GM12878 (cell line): ENCODE measurements around the gene NIPAL1. TPM values are rescaled to one million over a fixed set of nuclear protein-coding genes. Genes with fewer than 3 reads are reported as not detected.
A peak's percentile ranks its signal among the peaks of the same experiment; 100 is the strongest.

ENCODE experiments used
- ATAC-seq: fragments of 200-7000 bp; cut with Tn5 transposase; 3 replicates; pipeline ENCODE4 v1.9.1; 2020; ENCODE audit warnings: mild to moderate bottlenecking, moderate library complexity
- BruUV-seq: library from RNA; stranded (reverse); fragments of 400-500 nt; replicated peaks from 2 replicates; lab custom pipeline; 2021; lab: Mats Ljungman, UMichigan
- CTCF ChIA-PET: fragments of 300-600 bp; sonication (Branson Sonifier 250); formaldehyde crosslinking; extraction: SDS; loops from one replicate; lab custom pipeline; 2021; ENCODE audit warnings: inconsistent platforms; lab: Yijun Ruan, JAX
- POLR2A ChIA-PET: fragments of 350-600 bp; formaldehyde crosslinking; extraction: SDS; loops from one replicate; lab custom pipeline; 2021; ENCODE audit warnings: inconsistent platforms; lab: Charles Lee
- RAD21 ChIA-PET: fragments of 300-600 bp; sonication (Branson Sonifier 250); formaldehyde crosslinking; loops from one replicate; lab custom pipeline; 2023; ENCODE audit warnings: antibody characterized with exemption; ENCODE audit not compliant: unreplicated experiment; lab: Charles Lee
- SMC1A ChIA-PET: fragments of 300-600 bp; sonication (Branson Sonifier 250); formaldehyde crosslinking; loops from one replicate; lab custom pipeline; 2023; ENCODE audit not compliant: unreplicated experiment, uncharacterized antibody; lab: Charles Lee
- DNase-seq: peaks from one replicate; pipeline ENCODE4 v3.0.0-alpha.2; 2011; ENCODE audit warnings: low read depth, low spot score
- FAIRE-seq: peaks from 3 replicates; lab custom pipeline; 2011; peaks lifted over from hg19 to GRCh38; lab: Jason Lieb, UNC
- H2AFZ ChIP-seq: 2 replicates; pipeline ENCODE4 v1.6.0; 2011; ENCODE audit warnings: low read depth, low read length, control low read depth; ENCODE audit not compliant: control insufficient read depth
- H3K27ac ChIP-seq: 2 replicates; pipeline ENCODE4 v1.5.1; 2011; ENCODE audit warnings: control low read depth; ENCODE audit not compliant: control insufficient read depth, insufficient read depth
- H3K27me3 ChIP-seq, 2 experiments: replicated peaks in 1 of 2; 2 replicates each; pipeline versions ENCODE4 v1.6.0 to v1.6.1; 2011; ENCODE audit warnings: low read length in 1 of 2; ENCODE audit not compliant: control insufficient read depth in 2 of 2, insufficient read depth in 2 of 2
- H3K36me3 ChIP-seq, 2 experiments: 2 replicates each; pipeline ENCODE4 v1.5.1; 2011; ENCODE audit warnings: low read length in 1 of 2; ENCODE audit not compliant: control insufficient read depth in 2 of 2, insufficient read depth in 2 of 2
- H3K4me1 ChIP-seq: 2 replicates; pipeline ENCODE4 v1.6.1; 2011; ENCODE audit warnings: mild to moderate bottlenecking, low read length, moderate library complexity, mixed read lengths; ENCODE audit not compliant: control insufficient read depth, insufficient read depth
- H3K4me2 ChIP-seq: 2 replicates; pipeline ENCODE4 v1.6.0; 2011; ENCODE audit warnings: control low read depth; ENCODE audit not compliant: control insufficient read depth, insufficient read depth
- H3K4me3 ChIP-seq: fragments of 200-600 bp; sonication (generic); 2 replicates; pipeline ENCODE4 v1.5.1; 2016
- H3K79me2 ChIP-seq: 2 replicates; pipeline ENCODE4 v1.6.0; 2011; ENCODE audit warnings: low read length; ENCODE audit not compliant: control insufficient read depth, insufficient read depth
- H3K9ac ChIP-seq: 2 replicates; pipeline ENCODE4 v1.8.0; 2011; ENCODE audit warnings: low read length, control low read depth, mixed read lengths; ENCODE audit not compliant: control insufficient read depth, insufficient read depth
- H3K9me3 ChIP-seq: replicated peaks from 3 replicates; pipeline ENCODE4 v1.5.1; 2011; ENCODE audit warnings: mild to moderate bottlenecking, low read length; ENCODE audit not compliant: control insufficient read depth, insufficient read depth
- H4K20me1 ChIP-seq: 2 replicates; pipeline ENCODE4 v1.6.0; 2011; ENCODE audit not compliant: control insufficient read depth, insufficient read depth
- ATF3 ChIP-seq: IDR thresholded peaks from 2 replicates; pipeline ENCODE4 v1.6.1; 2011; ENCODE audit warnings: low read depth, mild to moderate bottlenecking, low read length, moderate library complexity, borderline replicate concordance; ENCODE audit errors: extremely low read depth
- BHLHE40 ChIP-seq, 2 experiments: fragments of 450-650 bp in 1 of 2; IDR thresholded peaks; 2 replicates each; pipeline ENCODE4 v1.6.1; 2011 to 2017; ENCODE audit warnings: low read depth in 2 of 2, borderline replicate concordance in 1 of 2, improper control_type of control experiment in 1 of 2, low read length in 1 of 2, mild to moderate bottlenecking in 1 of 2
- BMI1 ChIP-seq: fragments of 450-650 bp; IDR thresholded peaks from 2 replicates; pipeline ENCODE4 v1.6.1; 2016; ENCODE audit warnings: mild to moderate bottlenecking, moderate library complexity, borderline replicate concordance
- CEBPB ChIP-seq, 2 experiments: fragments of 150-350 bp in 1 of 2; IDR thresholded peaks; 2 replicates each; pipeline ENCODE4 v1.6.1; 2012 to 2014; ENCODE audit warnings: low read depth in 2 of 2, low read length in 2 of 2, borderline replicate concordance in 1 of 2, inconsistent platforms in 1 of 2
- CREM ChIP-seq: IDR thresholded peaks from 2 replicates; pipeline ENCODE4 v1.6.1; 2014; ENCODE audit warnings: antibody characterized with exemption, low read depth
- FOXM1 ChIP-seq: IDR thresholded peaks from 2 replicates; pipeline ENCODE4 v1.6.1; 2012; ENCODE audit warnings: low read depth, mild to moderate bottlenecking, inconsistent platforms, low read length, moderate library complexity
- PKNOX1 ChIP-seq: fragments of 450-650 bp; IDR thresholded peaks from 2 replicates; pipeline ENCODE4 v1.6.1; 2016; ENCODE audit warnings: mild to moderate bottlenecking
- POLR2AphosphoS5 ChIP-seq: IDR thresholded peaks from 2 replicates; pipeline ENCODE4 v1.6.1; 2011; ENCODE audit warnings: mild to moderate bottlenecking, low read length, inconsistent platforms
- SIX5 ChIP-seq: IDR thresholded peaks from 2 replicates; pipeline ENCODE4 v1.6.1; 2011; ENCODE audit warnings: mild to moderate bottlenecking, low read depth, low read length, moderate library complexity; ENCODE audit not compliant: severe bottlenecking
- SRF ChIP-seq, 2 experiments: IDR thresholded peaks; 2 replicates each; pipeline ENCODE4 v1.6.1; 2011; ENCODE audit warnings: low read depth in 2 of 2, low read length in 2 of 2, mild to moderate bottlenecking in 1 of 2, moderate library complexity in 1 of 2
- WGBS: methylation state at CpG from one replicate; pipeline ENCODE4 v1.1.6; 2016; ENCODE audit warnings: low lambda C conversion rate; ENCODE audit not compliant: insufficient replicate concordance, insufficient coverage; ENCODE audit errors: missing lambda C conversion rate; 5-methylcytosine and 5-hydroxymethylcytosine counted together
- in situ Hi-C: fragments of 300-500 bp; cut with MboI; formaldehyde crosslinking; loops from 9 replicates; pipeline ENCODE4 v1.14.3; 2018; ENCODE audit warnings: mixed read lengths
- intact Hi-C: fragments of 100-400 bp; cut with micrococcal nuclease; formaldehyde crosslinking; loops from one replicate; pipeline ENCODE4 v1.14.2; 2022; ENCODE audit not compliant: unreplicated experiment
- polyA plus RNA-seq, 11 experiments: library from polyadenylated mRNA; depleted of rRNA in 4 of 11; unstranded in 6 of 11; stranded (reverse) in 5 of 11; fragments of >200 nt; fragmentation: Nextera tagmentation in 4 of 11; fragmentation: Illumina TruSeq in 1 of 11; extraction: Ambion mirVana in 4 of 11; extraction: Trizol in 1 of 11; gene quantifications; 1 replicate in 1 of 11; 2 replicates in 10 of 11; pipeline versions ENCODE4 v1.2.1 to v1.2.3, GENCODE V29; 2011 to 2016; ENCODE audit warnings: inconsistent platforms in 2 of 11, missing spikeins in 2 of 11, low read depth in 1 of 11
- total RNA-seq, 4 experiments: library from RNA; depleted of rRNA in 3 of 4; stranded (reverse); fragments of >200 nt in 3 of 4; fragmentation: Illumina TruSeq in 1 of 4; extraction: Trizol in 1 of 4; gene quantifications; 2 replicates each; pipeline versions ENCODE4 v1.2.1 to v1.2.3, GENCODE V29; 2013 to 2021
- TF ChIP-seq, protein P1 (sequence below): IDR thresholded peaks from 2 replicates; pipeline ENCODE4 v1.6.1; 2011; ENCODE audit warnings: low read depth, low read length, improper control_type of control experiment, borderline replicate concordance

NIPAL1 gene
- total and polyA plus RNA-seq, 10 of the 15 experiments (the other 5 are each of a cell fraction or from before 2014, with no cell fraction given), result 0.46 to 9.7 (median 5.9) TPM

GRCh38 chr4:48058617-48059530, 42.3 kb downstream of the NIPAL1 start:
- Histone ChIP-seq H3K4me2 (no peak overlapping the region), H3K4me1 (peaks cover 2% of the 10 kb centered on the region), H3K27me3 (no peaks in the 10 kb centered on the region), H3K27ac (no peak overlapping the region), H3K4me3 (no peak overlapping the region), H3K9me3 (peaks cover under 1% of the 10 kb centered on the region; the same call in 2 of the 3 replicates), H3K79me2 (no peaks in the 10 kb centered on the region), H3K36me3 (no peaks in the 10 kb centered on the region), H4K20me1 (no peaks in the 10 kb centered on the region), H2AFZ (no peak overlapping the region), H3K9ac (no peak overlapping the region)
- DNase-seq (no peak), ATAC-seq (no peak), FAIRE-seq (no peak)
- ChIA-PET POLR2A (interaction anchor here (0.8 kb wide), 1 partner anchor 16 kb away, joined by 3 read pairs; no protein-coding TSS in a partner anchor), CTCF (interaction anchor here (0.6 kb wide), 1 partner anchor 176 kb away, joined by 3 read pairs; no protein-coding TSS in a partner anchor), RAD21 (interaction anchor here (1.3 kb wide), 1 partner anchor 10 kb away, joined by 3 read pairs; no protein-coding TSS in a partner anchor), SMC1A (interaction anchor here (0.6 kb wide), 1 partner anchor 12 kb away, joined by 3 read pairs; no protein-coding TSS in a partner anchor)
- in situ Hi-C loops (no loop called here), intact Hi-C loops (no loop called here)
- WGBS, result 67% methylated on average over 5 of the region's 5 CpGs
- TF ChIP-seq ATF3, result no peak
- no TSS peak for BruUV-seq

DNA sequence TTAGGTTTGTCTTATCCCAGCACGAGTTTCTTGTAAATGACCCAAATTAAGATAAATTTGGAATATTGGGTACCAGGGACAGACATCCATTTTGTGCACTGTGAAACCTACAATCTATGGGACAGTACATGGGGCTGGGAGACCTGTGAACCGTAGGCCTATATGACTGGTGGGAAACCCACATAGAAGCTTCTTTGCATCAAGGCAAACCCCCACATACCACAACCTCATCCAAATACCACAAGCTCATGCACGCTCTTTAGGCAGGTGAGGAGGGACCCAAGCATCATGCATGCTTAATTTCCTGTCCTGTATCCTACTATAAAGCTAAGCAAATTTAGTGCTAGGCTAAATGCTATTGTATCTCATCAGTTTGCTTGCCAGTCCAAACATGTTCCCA, 47.8 kb downstream of the NIPAL1 start:
- BruUV-seq, result TSS peak; percentile 49
- FAIRE-seq, result peak; percentile 77
- POLR2A ChIA-PET, result no interaction called here
- TF ChIP-seq, protein P1, sequence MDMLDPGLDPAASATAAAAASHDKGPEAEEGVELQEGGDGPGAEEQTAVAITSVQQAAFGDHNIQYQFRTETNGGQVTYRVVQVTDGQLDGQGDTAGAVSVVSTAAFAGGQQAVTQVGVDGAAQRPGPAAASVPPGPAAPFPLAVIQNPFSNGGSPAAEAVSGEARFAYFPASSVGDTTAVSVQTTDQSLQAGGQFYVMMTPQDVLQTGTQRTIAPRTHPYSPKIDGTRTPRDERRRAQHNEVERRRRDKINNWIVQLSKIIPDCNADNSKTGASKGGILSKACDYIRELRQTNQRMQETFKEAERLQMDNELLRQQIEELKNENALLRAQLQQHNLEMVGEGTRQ, result no peak
- TF ChIP-seq CEBPB (IDR thresholded peaks at IDR 0.05; ENCODE audit: borderline replicate concordance in 1 of 2, low read depth in 2 of 2, low read length in 2 of 2) (peak in 1 of 2 experiments; percentile 9; a peak in 1 of 4 replicates), SRF (IDR thresholded peaks at IDR 0.05; ENCODE audit: low read depth in 2 of 2, low read length in 2 of 2) (no peak), BMI1 (no peak), CREM (peak; percentile 72; the same call in 1 of the 2 replicates), BHLHE40 (IDR thresholded peaks at IDR 0.05; ENCODE audit: borderline replicate concordance in 1 of 2, low read depth in 2 of 2, low read length in 1 of 2) (peak; percentile 16 to 25; a peak in 2 of 4 replicates), POLR2AphosphoS5 (no peak), SIX5 (no peak), FOXM1 (peak; percentile 84), PKNOX1 (no peak)

More for the DNA sequence above, 47.8 kb downstream of the NIPAL1 start:
- in situ Hi-C loops (no loop called here), intact Hi-C loops (loop anchor here (1.0 kb wide), 1 partner anchor 17 kb away; no protein-coding TSS in a partner anchor)
- SMC1A ChIA-PET, result interaction anchor here (0.6 to 2.6 kb wide), 4 partner anchors 15 to 53 kb away, joined by 3 to 10 read pairs (median 6); no protein-coding TSS in a partner anchor
- Histone ChIP-seq H3K4me1 (peaks cover 26% of the 10 kb centered on the region), H2AFZ (no peak overlapping the region; the same call in 1 of the 2 replicates), H3K79me2 (no peaks in the 10 kb centered on the region), H3K4me2 (no peak overlapping the region; the same call in 1 of the 2 replicates), H3K4me3 (no peak overlapping the region), H3K9me3 (peaks cover 4% of the 10 kb centered on the region; the same call in 2 of the 3 replicates), H3K27me3 (no peaks in the 10 kb centered on the region), H3K36me3 (no peaks in the 10 kb centered on the region), H3K9ac (no peak overlapping the region), H4K20me1 (no peaks in the 10 kb centered on the region), H3K27ac (peak overlapping the region; percentile 42; the same call in 1 of the 2 replicates)
- RAD21 ChIA-PET, result interaction anchor here (1.5 to 3.4 kb wide), 3 partner anchors 16 to 61 kb away, joined by 3 to 14 read pairs (median 7); no protein-coding TSS in a partner anchor
- WGBS, result 35% methylated on average over 3 of the region's 3 CpGs
- CTCF ChIA-PET, result interaction anchor here (1.6 kb wide), 1 partner anchor 32 kb away, joined by 5 read pairs; no protein-coding TSS in a partner anchor
- DNase-seq (no peak), ATAC-seq (peak; percentile 66)
